GM12878 (cell line): ENCODE data around the gene C1QTNF12. TPM values are rescaled to one million over a fixed set of nuclear protein-coding genes. Genes with fewer than 3 reads are reported as not detected.

Experiments
- ATAC-seq: fragments of 200-7000 bp; cut with Tn5 transposase; 3 replicates; pipeline ENCODE4 v1.9.1; 2020; ENCODE audit warnings: mild to moderate bottlenecking, moderate library complexity
- BruUV-seq: library from RNA; stranded (reverse); fragments of 400-500 nt; replicated peaks from 2 replicates; lab custom pipeline; 2021; lab: Mats Ljungman, UMichigan
- CTCF ChIA-PET: fragments of 300-600 bp; sonication (Branson Sonifier 250); formaldehyde crosslinking; extraction: SDS; loops from one replicate; lab custom pipeline; 2021; ENCODE audit warnings: inconsistent platforms; lab: Yijun Ruan, JAX
- POLR2A ChIA-PET: fragments of 350-600 bp; formaldehyde crosslinking; extraction: SDS; loops from one replicate; lab custom pipeline; 2021; ENCODE audit warnings: inconsistent platforms; lab: Charles Lee
- RAD21 ChIA-PET: fragments of 300-600 bp; sonication (Branson Sonifier 250); formaldehyde crosslinking; loops from one replicate; lab custom pipeline; 2023; ENCODE audit warnings: antibody characterized with exemption; ENCODE audit not compliant: unreplicated experiment; lab: Charles Lee
- SMC1A ChIA-PET: fragments of 300-600 bp; sonication (Branson Sonifier 250); formaldehyde crosslinking; loops from one replicate; lab custom pipeline; 2023; ENCODE audit not compliant: unreplicated experiment, uncharacterized antibody; lab: Charles Lee
- DNase-seq: peaks from one replicate; pipeline ENCODE4 v3.0.0-alpha.2; 2011; ENCODE audit warnings: low read depth, low spot score
- FAIRE-seq: peaks from 3 replicates; lab custom pipeline; 2011; peaks lifted over from hg19 to GRCh38; lab: Jason Lieb, UNC
- H2AFZ ChIP-seq: 2 replicates; pipeline ENCODE4 v1.6.0; 2011; ENCODE audit warnings: low read depth, low read length, control low read depth; ENCODE audit not compliant: control insufficient read depth
- H3K27ac ChIP-seq: 2 replicates; pipeline ENCODE4 v1.5.1; 2011; ENCODE audit warnings: control low read depth; ENCODE audit not compliant: control insufficient read depth, insufficient read depth
- H3K27me3 ChIP-seq, 2 experiments: replicated peaks in 1 of 2; 2 replicates each; pipeline versions ENCODE4 v1.6.0 to v1.6.1; 2011; ENCODE audit warnings: low read length in 1 of 2; ENCODE audit not compliant: control insufficient read depth in 2 of 2, insufficient read depth in 2 of 2
- H3K36me3 ChIP-seq, 2 experiments: 2 replicates each; pipeline ENCODE4 v1.5.1; 2011; ENCODE audit warnings: low read length in 1 of 2; ENCODE audit not compliant: control insufficient read depth in 2 of 2, insufficient read depth in 2 of 2
- H3K4me1 ChIP-seq: 2 replicates; pipeline ENCODE4 v1.6.1; 2011; ENCODE audit warnings: mild to moderate bottlenecking, low read length, moderate library complexity, mixed read lengths; ENCODE audit not compliant: control insufficient read depth, insufficient read depth
- H3K4me2 ChIP-seq: 2 replicates; pipeline ENCODE4 v1.6.0; 2011; ENCODE audit warnings: control low read depth; ENCODE audit not compliant: control insufficient read depth, insufficient read depth
- H3K4me3 ChIP-seq: fragments of 200-600 bp; sonication (generic); 2 replicates; pipeline ENCODE4 v1.5.1; 2016
- H3K79me2 ChIP-seq: 2 replicates; pipeline ENCODE4 v1.6.0; 2011; ENCODE audit warnings: low read length; ENCODE audit not compliant: control insufficient read depth, insufficient read depth
- H3K9ac ChIP-seq: 2 replicates; pipeline ENCODE4 v1.8.0; 2011; ENCODE audit warnings: low read length, control low read depth, mixed read lengths; ENCODE audit not compliant: control insufficient read depth, insufficient read depth
- H3K9me3 ChIP-seq: replicated peaks from 3 replicates; pipeline ENCODE4 v1.5.1; 2011; ENCODE audit warnings: mild to moderate bottlenecking, low read length; ENCODE audit not compliant: control insufficient read depth, insufficient read depth
- H4K20me1 ChIP-seq: 2 replicates; pipeline ENCODE4 v1.6.0; 2011; ENCODE audit not compliant: control insufficient read depth, insufficient read depth
- FOXM1 ChIP-seq: IDR thresholded peaks from 2 replicates; pipeline ENCODE4 v1.6.1; 2012; ENCODE audit warnings: low read depth, mild to moderate bottlenecking, inconsistent platforms, low read length, moderate library complexity
- NFYA ChIP-seq: IDR thresholded peaks from 2 replicates; pipeline ENCODE4 v1.6.1; 2011; ENCODE audit warnings: low read depth, mild to moderate bottlenecking, low read length, improper control_type of control experiment, borderline replicate concordance
- RAD51 ChIP-seq: fragments of 450-650 bp; IDR thresholded peaks from 2 replicates; pipeline ENCODE4 v1.6.1; 2016; ENCODE audit warnings: moderate library complexity, mild to moderate bottlenecking, inconsistent platforms
- RFX5 ChIP-seq: IDR thresholded peaks from 2 replicates; pipeline ENCODE4 v1.6.1; 2011; ENCODE audit warnings: low read depth, low read length, improper control_type of control experiment
- SMAD5 ChIP-seq: IDR thresholded peaks from 2 replicates; pipeline ENCODE4 v1.6.1; 2016; ENCODE audit warnings: antibody characterized with exemption, low read depth
- SRF ChIP-seq, 2 experiments: IDR thresholded peaks; 2 replicates each; pipeline ENCODE4 v1.6.1; 2011; ENCODE audit warnings: low read depth in 2 of 2, low read length in 2 of 2, mild to moderate bottlenecking in 1 of 2, moderate library complexity in 1 of 2
- ZBED1 ChIP-seq: IDR thresholded peaks from 2 replicates; pipeline ENCODE4 v1.6.1; 2016; ENCODE audit warnings: borderline replicate concordance
- ZNF274 ChIP-seq: IDR thresholded peaks from one replicate; pipeline ENCODE4 v1.8.0; 2011; ENCODE audit not compliant: insufficient read length, insufficient read depth
- WGBS: methylation state at CpG from one replicate; pipeline ENCODE4 v1.1.6; 2016; ENCODE audit warnings: low lambda C conversion rate; ENCODE audit not compliant: insufficient replicate concordance, insufficient coverage; ENCODE audit errors: missing lambda C conversion rate; 5-methylcytosine and 5-hydroxymethylcytosine counted together
- in situ Hi-C: fragments of 300-500 bp; cut with MboI; formaldehyde crosslinking; loops from 9 replicates; pipeline ENCODE4 v1.14.3; 2018; ENCODE audit warnings: mixed read lengths
- intact Hi-C: fragments of 100-400 bp; cut with micrococcal nuclease; formaldehyde crosslinking; loops from one replicate; pipeline ENCODE4 v1.14.2; 2022; ENCODE audit not compliant: unreplicated experiment
- polyA plus RNA-seq, 11 experiments: library from polyadenylated mRNA; depleted of rRNA in 4 of 11; unstranded in 6 of 11; stranded (reverse) in 5 of 11; fragments of >200 nt; fragmentation: Nextera tagmentation in 4 of 11; fragmentation: Illumina TruSeq in 1 of 11; extraction: Ambion mirVana in 4 of 11; extraction: Trizol in 1 of 11; gene quantifications; 1 replicate in 1 of 11; 2 replicates in 10 of 11; pipeline versions ENCODE4 v1.2.1 to v1.2.3, GENCODE V29; 2011 to 2016; ENCODE audit warnings: inconsistent platforms in 2 of 11, missing spikeins in 2 of 11, low read depth in 1 of 11
- total RNA-seq, 4 experiments: library from RNA; depleted of rRNA in 3 of 4; stranded (reverse); fragments of >200 nt in 3 of 4; fragmentation: Illumina TruSeq in 1 of 4; extraction: Trizol in 1 of 4; gene quantifications; 2 replicates each; pipeline versions ENCODE4 v1.2.1 to v1.2.3, GENCODE V29; 2013 to 2021
- TF ChIP-seq, protein P1 (sequence below): IDR thresholded peaks from 2 replicates; pipeline ENCODE4 v1.6.1; 2012; ENCODE audit warnings: low read depth, low read length, improper control_type of control experiment
- TF ChIP-seq, protein P2 (sequence below): fragments of 450-650 bp; formaldehyde crosslinking; IDR thresholded peaks from 2 replicates; pipeline ENCODE4 v1.4.0; 2020; ENCODE audit warnings: mild to moderate bottlenecking, moderate library complexity
- TF ChIP-seq, protein P3 (sequence below): IDR thresholded peaks from 2 replicates; pipeline ENCODE4 v1.6.1; 2012; ENCODE audit warnings: low read length, inconsistent platforms
- TF ChIP-seq, protein P4 (sequence below), 3 experiments: IDR thresholded peaks in 2 of 3; conservative IDR thresholded peaks in 1 of 3; 2 replicates each; pipeline ENCODE4 v1.5.1; 2011; ENCODE audit warnings: low read depth in 3 of 3, low read length in 3 of 3, mild to moderate bottlenecking in 3 of 3, control low read depth in 2 of 3, moderate library complexity in 2 of 3, inconsistent platforms in 1 of 3, mixed read lengths in 1 of 3; ENCODE audit not compliant: control insufficient read depth in 2 of 3, insufficient read depth in 1 of 3; ENCODE audit errors: extremely low read depth in 1 of 3
- TF ChIP-seq, protein P5 (sequence below): fragments of 150-350 bp; IDR thresholded peaks from 2 replicates; pipeline ENCODE4 v1.6.1; 2014; ENCODE audit warnings: mild to moderate bottlenecking, low read depth, low read length

C1QTNF12 gene
- total and polyA plus RNA-seq, 10 of the 15 experiments (the other 5 are each of a cell fraction or from before 2014, with no cell fraction given): 0.17 to 1.0 (median 0.31) TPM; not detected in 5

DNA sequence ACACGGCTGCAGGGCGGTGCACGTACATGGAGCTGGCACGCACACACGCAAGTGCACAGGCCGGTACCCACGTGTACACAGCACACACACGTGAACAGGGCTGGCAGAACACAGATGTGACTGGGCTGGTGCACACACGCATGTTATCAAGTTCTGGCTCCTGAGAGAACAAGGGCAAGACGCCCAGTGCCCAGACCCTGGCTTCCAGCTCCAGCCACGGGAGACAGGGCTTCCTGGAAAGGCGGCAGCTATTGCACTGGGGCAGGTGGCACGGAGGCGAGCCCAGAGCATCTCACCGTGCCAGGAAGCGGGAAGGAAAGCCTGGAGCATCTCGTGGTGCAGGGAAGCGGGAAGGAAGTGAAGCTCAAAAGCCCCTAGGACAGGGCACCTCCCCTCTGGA lies 20.6 kb downstream of the C1QTNF12 start:
- WGBS: 94% methylated on average over 18 of the region's 18 CpGs
- TF ChIP-seq, protein P1, sequence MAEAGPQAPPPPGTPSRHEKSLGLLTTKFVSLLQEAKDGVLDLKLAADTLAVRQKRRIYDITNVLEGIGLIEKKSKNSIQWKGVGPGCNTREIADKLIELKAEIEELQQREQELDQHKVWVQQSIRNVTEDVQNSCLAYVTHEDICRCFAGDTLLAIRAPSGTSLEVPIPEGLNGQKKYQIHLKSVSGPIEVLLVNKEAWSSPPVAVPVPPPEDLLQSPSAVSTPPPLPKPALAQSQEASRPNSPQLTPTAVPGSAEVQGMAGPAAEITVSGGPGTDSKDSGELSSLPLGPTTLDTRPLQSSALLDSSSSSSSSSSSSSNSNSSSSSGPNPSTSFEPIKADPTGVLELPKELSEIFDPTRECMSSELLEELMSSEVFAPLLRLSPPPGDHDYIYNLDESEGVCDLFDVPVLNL: no peak
- no peak for TF ChIP-seq ZNF274
- TF ChIP-seq RFX5: no peak
- no peak for TF ChIP-seq SMAD5
- TF ChIP-seq, protein P2, sequence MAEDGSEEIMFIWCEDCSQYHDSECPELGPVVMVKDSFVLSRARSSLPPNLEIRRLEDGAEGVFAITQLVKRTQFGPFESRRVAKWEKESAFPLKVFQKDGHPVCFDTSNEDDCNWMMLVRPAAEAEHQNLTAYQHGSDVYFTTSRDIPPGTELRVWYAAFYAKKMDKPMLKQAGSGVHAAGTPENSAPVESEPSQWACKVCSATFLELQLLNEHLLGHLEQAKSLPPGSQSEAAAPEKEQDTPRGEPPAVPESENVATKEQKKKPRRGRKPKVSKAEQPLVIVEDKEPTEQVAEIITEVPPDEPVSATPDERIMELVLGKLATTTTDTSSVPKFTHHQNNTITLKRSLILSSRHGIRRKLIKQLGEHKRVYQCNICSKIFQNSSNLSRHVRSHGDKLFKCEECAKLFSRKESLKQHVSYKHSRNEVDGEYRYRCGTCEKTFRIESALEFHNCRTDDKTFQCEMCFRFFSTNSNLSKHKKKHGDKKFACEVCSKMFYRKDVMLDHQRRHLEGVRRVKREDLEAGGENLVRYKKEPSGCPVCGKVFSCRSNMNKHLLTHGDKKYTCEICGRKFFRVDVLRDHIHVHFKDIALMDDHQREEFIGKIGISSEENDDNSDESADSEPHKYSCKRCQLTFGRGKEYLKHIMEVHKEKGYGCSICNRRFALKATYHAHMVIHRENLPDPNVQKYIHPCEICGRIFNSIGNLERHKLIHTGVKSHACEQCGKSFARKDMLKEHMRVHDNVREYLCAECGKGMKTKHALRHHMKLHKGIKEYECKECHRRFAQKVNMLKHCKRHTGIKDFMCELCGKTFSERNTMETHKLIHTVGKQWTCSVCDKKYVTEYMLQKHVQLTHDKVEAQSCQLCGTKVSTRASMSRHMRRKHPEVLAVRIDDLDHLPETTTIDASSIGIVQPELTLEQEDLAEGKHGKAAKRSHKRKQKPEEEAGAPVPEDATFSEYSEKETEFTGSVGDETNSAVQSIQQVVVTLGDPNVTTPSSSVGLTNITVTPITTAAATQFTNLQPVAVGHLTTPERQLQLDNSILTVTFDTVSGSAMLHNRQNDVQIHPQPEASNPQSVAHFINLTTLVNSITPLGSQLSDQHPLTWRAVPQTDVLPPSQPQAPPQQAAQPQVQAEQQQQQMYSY: no peak
- TF ChIP-seq RAD51: no peak
- TF ChIP-seq FOXM1: no peak
- TF ChIP-seq, protein P3, sequence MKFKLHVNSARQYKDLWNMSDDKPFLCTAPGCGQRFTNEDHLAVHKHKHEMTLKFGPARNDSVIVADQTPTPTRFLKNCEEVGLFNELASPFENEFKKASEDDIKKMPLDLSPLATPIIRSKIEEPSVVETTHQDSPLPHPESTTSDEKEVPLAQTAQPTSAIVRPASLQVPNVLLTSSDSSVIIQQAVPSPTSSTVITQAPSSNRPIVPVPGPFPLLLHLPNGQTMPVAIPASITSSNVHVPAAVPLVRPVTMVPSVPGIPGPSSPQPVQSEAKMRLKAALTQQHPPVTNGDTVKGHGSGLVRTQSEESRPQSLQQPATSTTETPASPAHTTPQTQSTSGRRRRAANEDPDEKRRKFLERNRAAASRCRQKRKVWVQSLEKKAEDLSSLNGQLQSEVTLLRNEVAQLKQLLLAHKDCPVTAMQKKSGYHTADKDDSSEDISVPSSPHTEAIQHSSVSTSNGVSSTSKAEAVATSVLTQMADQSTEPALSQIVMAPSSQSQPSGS: no peak
- no peak for TF ChIP-seq NFYA
- TF ChIP-seq, protein P4, sequence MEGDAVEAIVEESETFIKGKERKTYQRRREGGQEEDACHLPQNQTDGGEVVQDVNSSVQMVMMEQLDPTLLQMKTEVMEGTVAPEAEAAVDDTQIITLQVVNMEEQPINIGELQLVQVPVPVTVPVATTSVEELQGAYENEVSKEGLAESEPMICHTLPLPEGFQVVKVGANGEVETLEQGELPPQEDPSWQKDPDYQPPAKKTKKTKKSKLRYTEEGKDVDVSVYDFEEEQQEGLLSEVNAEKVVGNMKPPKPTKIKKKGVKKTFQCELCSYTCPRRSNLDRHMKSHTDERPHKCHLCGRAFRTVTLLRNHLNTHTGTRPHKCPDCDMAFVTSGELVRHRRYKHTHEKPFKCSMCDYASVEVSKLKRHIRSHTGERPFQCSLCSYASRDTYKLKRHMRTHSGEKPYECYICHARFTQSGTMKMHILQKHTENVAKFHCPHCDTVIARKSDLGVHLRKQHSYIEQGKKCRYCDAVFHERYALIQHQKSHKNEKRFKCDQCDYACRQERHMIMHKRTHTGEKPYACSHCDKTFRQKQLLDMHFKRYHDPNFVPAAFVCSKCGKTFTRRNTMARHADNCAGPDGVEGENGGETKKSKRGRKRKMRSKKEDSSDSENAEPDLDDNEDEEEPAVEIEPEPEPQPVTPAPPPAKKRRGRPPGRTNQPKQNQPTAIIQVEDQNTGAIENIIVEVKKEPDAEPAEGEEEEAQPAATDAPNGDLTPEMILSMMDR (IDR thresholded peaks at IDR 0.05 in 2 of 3, conservative IDR thresholded peaks at IDR 0.05 in 1 of 3; ENCODE audit: control insufficient read depth in 2 of 3, extremely low read depth in 1 of 3, insufficient read depth in 1 of 3, low read depth in 3 of 3, low read length in 3 of 3): no peak
- TF ChIP-seq, protein P5, sequence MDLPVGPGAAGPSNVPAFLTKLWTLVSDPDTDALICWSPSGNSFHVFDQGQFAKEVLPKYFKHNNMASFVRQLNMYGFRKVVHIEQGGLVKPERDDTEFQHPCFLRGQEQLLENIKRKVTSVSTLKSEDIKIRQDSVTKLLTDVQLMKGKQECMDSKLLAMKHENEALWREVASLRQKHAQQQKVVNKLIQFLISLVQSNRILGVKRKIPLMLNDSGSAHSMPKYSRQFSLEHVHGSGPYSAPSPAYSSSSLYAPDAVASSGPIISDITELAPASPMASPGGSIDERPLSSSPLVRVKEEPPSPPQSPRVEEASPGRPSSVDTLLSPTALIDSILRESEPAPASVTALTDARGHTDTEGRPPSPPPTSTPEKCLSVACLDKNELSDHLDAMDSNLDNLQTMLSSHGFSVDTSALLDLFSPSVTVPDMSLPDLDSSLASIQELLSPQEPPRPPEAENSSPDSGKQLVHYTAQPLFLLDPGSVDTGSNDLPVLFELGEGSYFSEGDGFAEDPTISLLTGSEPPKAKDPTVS: no peak
- TF ChIP-seq ZBED1: no peak
- TF ChIP-seq SRF (IDR thresholded peaks at IDR 0.05; ENCODE audit: low read depth in 2 of 2, low read length in 2 of 2): no peak

More for the DNA sequence above, 20.6 kb downstream of the C1QTNF12 start:
- H3K4me2 ChIP-seq: no peak overlapping the region
- ATAC-seq (no peak), DNase-seq (no peak), FAIRE-seq (no peak)
- H3K27ac ChIP-seq: no peak overlapping the region
- ChIA-PET SMC1A (no interaction called here), CTCF (no interaction called here), RAD21 (no interaction called here), POLR2A (interaction anchor here (0.5 kb wide), 1 partner anchor 39 kb away, joined by 3 read pairs; no protein-coding TSS in a partner anchor)
- H3K9me3 ChIP-seq: no peaks in the 10 kb centered on the region
- no TSS peak for BruUV-seq
- H3K79me2 ChIP-seq: peaks cover 34% of the 10 kb centered on the region
- intact Hi-C loops (no loop called here), in situ Hi-C loops (no loop called here)
- H3K9ac ChIP-seq: no peak overlapping the region
- H3K4me3 ChIP-seq: no peak overlapping the region
- no peak overlapping the region for H2AFZ ChIP-seq
- no peaks in the 10 kb centered on the region for H4K20me1 ChIP-seq
- peaks cover 7 to 42% of the 10 kb centered on the region in 2 experiments; a peak in 3 of 4 replicates for H3K36me3 ChIP-seq
- peaks cover 4% of the 10 kb centered on the region for H3K4me1 ChIP-seq
- H3K27me3 ChIP-seq: no peaks in the 10 kb centered on the region
